GM20000 (cell line): ENCODE measurements around the gene PXMP4.

ENCODE experiments used
- DNase-seq: peaks from one replicate; pipeline ENCODE4 v3.0.0; 2012; ENCODE audit warnings: low spot score
- TF ChIP-seq, protein P1 (sequence below): IDR thresholded peaks from 2 replicates; pipeline ENCODE4 v1.5.1; 2012; ENCODE audit warnings: mild to moderate bottlenecking, control low read depth; ENCODE audit errors: extremely low read depth, missing control alignments

Gene PXMP4

DNA sequence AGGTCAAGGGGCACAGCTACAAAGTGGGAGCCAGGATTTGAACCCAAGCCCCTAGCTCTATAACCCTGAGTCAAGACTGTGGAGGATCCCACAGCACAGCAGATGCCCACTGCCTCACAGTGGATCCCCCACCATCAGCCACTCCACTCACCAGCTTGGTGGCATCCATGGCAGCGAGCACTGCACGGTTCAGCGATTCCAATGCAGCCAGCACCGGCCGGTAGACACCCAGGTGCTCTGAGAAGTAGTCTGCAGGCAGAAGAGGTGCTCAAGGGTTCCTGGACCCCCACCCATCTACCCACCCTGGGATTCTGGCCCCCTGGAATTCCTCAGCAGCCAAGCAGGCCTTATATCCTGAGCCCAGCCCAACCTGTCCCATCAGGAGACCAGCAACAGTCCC lies 50.9 kb downstream of the PXMP4 start:
- TF ChIP-seq, protein P1, sequence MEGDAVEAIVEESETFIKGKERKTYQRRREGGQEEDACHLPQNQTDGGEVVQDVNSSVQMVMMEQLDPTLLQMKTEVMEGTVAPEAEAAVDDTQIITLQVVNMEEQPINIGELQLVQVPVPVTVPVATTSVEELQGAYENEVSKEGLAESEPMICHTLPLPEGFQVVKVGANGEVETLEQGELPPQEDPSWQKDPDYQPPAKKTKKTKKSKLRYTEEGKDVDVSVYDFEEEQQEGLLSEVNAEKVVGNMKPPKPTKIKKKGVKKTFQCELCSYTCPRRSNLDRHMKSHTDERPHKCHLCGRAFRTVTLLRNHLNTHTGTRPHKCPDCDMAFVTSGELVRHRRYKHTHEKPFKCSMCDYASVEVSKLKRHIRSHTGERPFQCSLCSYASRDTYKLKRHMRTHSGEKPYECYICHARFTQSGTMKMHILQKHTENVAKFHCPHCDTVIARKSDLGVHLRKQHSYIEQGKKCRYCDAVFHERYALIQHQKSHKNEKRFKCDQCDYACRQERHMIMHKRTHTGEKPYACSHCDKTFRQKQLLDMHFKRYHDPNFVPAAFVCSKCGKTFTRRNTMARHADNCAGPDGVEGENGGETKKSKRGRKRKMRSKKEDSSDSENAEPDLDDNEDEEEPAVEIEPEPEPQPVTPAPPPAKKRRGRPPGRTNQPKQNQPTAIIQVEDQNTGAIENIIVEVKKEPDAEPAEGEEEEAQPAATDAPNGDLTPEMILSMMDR = no peak
- DNase-seq = no peak

DNA sequence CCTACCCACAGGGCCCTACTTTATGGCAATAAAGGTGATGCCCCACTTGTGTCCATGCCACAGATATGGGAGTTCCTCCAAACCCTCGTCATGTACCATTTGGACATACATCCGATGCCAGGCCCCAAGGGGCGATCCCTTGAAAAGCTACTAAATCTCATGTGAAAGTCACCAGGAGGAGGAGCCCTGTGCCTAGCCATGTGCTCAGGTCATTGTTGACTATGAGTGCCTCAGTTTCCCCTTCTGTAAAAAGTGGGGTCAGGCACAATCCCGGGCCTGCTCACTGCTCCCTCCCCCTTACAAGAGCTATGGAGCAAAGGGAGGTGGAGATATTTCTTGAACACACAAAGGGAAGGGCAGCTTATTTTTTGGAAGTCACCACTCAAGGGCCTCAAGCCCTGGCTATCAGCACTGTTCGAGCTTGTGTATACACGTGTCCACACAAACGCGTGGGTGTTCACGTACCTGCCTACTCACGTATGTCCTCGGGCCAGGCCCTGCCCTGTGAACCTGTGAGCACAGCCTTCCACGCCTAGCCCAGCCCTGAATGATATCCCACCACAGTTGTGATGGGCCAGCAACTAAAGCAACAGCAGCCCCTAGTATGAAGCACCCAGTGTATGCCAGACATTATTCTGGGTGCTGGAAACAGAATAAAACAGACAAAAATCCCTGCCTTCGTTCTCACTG lies 51.5 kb downstream of the PXMP4 start:
- TF ChIP-seq, protein P1 = no peak
- DNase-seq = no peak

DNA sequence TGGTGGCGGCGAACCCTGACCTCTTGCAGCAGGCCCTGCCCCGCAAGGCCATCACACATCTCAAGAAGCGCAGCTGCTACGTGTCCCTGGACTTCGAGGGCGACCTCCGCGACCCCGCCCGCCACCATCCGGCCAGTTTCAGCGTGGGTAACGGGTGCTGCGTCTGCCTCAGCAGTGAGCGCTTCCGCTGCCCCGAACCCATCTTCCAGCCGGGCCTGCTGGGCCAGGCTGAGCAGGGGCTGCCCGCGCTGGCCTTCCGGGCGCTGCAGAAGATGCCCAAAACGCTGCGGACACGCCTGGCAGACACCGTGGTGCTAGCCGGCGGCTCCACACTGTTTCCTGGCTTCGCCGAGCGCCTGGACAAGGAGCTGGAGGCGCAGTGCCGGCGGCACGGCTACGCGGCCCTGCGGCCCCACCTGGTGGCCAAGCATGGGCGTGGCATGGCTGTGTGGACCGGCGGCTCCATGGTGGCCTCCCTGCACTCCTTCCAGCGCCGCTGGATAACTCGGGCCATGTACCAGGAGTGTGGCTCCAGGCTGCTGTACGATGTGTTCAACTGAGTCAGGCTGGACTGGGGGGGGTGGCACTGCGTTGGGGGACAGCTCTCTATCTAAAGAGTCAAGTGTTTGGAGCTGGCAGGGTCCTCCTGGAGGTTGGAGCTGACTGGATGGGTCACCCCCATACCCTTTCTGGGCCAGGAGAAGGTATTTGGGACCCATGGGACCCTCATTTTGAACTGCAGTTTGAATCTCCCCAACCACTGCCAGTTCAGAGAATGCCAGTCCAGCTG lies 52.2 kb downstream of the PXMP4 start:
- peak; percentile 91 for DNase-seq
- TF ChIP-seq, protein P1 = peak; percentile 95

DNA sequence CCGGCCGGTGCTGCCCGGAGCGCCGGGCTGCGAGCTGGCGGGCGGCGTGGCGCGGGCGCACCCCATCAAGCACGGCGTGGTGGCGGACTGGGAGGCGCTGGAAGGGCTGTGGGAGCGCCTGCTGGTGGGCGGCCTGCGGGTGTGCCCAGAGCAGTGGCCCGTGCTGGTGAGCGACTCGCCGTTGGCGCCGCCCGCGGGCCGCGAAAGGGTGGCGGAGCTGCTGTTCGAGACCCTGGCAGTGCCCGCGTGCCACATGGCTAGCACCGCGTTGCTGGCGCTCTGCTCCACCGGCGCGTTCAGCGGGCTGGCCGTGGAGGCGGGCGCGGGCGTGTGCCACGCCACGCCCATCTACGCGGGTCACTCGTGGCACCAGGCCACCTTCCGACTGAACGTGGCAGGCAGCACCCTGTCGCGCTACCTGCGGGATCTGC lies 52.9 kb downstream of the PXMP4 start:
- no peak for DNase-seq
- TF ChIP-seq, protein P1 = no peak

DNA sequence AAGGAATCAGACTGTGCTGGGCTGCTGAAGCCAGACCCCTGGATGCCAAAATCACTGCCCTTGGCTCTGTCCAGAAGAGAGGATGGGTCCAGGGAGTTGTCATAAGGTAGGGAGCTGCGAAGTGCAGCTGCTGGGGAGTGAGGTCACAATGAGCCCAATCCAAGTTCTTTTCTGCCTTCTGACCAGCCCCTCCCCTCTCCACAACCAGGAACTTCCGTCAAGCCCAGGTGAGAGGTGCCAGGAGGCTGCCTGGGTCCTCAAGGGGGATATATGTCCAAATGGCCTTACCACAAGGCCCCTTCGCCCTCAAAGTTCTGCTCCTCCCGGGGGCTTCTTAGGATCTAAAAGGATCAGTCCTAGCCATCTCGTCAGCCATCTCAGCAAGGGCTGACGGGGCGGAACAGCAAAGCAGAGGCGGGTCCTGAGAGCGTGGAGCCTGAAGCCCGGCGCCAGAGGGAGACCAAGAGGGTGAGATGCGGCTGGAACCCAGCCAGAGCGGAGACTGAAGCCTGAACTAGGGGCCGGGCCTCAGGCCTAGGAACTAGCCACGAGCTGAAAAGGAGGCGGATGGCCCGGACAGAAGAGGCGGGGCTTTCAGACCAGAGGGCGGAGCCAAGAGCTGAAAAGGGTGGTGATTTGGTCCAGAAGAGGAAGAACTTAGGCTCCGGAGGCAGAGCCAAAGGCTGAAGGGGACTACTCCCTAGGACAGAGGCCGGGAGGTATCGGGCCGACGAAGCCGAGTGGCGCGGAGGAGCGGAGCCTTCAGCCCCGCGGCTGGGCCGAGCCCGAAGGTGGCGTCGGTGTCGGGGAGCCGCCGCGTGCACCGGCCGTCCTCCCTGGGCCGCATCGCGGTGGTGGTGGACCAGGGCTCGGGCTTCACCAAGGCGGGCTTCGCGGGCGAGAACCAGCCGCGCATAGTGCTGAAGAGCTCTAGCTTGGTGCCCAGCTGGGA lies 53.5 kb downstream of the PXMP4 start, which contains the start of gene ACTL10:
ACTL10 (plus strand) TSS at position 651 of the 952 bp plus-strand sequence. CDS start 555 bp downstream, outside the sequence.
- DNase-seq = peak; percentile 97
- TF ChIP-seq, protein P1 = no peak

DNA sequence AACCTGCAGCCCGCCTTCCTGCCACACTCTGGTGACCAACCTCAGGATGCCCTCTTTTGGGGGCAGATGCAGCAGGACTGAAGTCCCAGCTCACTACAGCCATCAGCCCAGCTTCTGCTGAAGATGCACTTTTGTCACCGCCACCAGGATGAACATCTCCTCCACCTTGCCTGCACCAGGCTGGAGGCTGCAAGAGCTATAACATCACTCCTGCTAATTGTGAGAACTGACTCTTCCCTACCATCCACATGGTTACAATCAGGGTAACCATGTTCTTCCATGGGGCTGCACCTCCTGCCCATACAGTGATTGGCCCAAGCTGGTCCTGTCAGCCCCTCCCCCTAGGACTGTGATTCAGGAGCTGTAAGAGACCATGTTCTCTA lies 55.4 kb downstream of the PXMP4 start:
- TF ChIP-seq, protein P1 = no peak
- no peak for DNase-seq
